ENCODE measurements around the gene IGFBPL1. TPM values are rescaled to one million over a fixed set of nuclear protein-coding genes. Genes with fewer than 3 reads are reported as not detected.

IGFBPL1 gene
- total RNA-seq, 4 donors from 2014 or later, result not detected

DNA sequence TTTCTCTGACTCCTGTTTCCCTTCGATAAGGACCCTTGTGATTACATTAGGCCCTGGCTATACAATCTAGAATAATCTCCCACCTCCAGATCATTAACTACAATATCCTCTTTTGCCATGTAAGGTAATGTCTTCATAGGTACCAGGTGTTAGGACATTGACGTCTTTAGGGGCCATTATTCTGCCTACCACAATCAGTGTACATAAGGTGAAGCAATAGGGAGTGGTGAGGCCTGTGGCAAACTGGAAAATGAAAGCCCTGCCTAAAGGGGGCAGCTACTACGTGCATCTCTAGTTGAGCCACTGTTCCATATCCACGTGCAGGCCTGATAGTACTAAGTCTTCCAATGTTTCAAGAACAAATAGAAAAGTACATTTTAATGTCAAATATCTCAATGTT is 36.5 kb downstream of the IGFBPL1 start:
- no peak for TF ChIP-seq POLR2A (IDR thresholded peaks at IDR 0.05)
- 93 to 95% methylated on average over 4 of the region's 4 CpGs for WGBS, 2 donors
- DNase-seq (ENCODE audit: low spot score in 2 of 2), result no peak
- intact Hi-C loops (cut with DNase I; ENCODE audit: low total_unique reads), result no loop called here
- no peak overlapping the region for H3K4me3 ChIP-seq (ENCODE audit: low read depth, poor library complexity, severe bottlenecking)

DNA sequence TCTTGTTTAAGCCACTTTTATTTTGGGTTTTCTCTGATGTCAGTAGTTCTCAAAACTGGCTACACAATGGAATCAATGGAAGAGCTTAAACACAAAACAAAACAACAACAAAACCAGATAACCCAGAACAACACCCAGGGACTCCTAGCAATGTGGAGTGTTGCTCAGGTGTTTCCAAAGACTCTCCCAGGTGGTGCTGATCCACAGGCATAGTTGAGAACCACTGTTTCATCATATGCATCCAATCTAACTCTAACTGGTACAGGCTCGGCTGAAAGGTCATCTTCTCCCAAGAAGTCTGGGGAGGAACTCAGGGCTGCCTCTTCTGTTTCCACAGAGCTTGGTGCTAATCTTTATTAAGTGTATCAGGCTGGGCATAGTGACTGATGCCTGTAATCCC is 37.2 kb downstream of the IGFBPL1 start:
- 35 to 94% methylated on average over 1 of the region's 1 CpG for WGBS, 2 donors
- DNase-seq (ENCODE audit: low spot score in 2 of 2), result no peak
- intact Hi-C loops (cut with DNase I; ENCODE audit: low total_unique reads), result no loop called here
- TF ChIP-seq, protein P1, sequence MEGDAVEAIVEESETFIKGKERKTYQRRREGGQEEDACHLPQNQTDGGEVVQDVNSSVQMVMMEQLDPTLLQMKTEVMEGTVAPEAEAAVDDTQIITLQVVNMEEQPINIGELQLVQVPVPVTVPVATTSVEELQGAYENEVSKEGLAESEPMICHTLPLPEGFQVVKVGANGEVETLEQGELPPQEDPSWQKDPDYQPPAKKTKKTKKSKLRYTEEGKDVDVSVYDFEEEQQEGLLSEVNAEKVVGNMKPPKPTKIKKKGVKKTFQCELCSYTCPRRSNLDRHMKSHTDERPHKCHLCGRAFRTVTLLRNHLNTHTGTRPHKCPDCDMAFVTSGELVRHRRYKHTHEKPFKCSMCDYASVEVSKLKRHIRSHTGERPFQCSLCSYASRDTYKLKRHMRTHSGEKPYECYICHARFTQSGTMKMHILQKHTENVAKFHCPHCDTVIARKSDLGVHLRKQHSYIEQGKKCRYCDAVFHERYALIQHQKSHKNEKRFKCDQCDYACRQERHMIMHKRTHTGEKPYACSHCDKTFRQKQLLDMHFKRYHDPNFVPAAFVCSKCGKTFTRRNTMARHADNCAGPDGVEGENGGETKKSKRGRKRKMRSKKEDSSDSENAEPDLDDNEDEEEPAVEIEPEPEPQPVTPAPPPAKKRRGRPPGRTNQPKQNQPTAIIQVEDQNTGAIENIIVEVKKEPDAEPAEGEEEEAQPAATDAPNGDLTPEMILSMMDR (IDR thresholded peaks at IDR 0.05), result no peak
- TF ChIP-seq POLR2A (IDR thresholded peaks at IDR 0.05), result no peak
- H3K4me3 ChIP-seq (ENCODE audit: low read depth, poor library complexity, severe bottlenecking), result no peak overlapping the region

DNA sequence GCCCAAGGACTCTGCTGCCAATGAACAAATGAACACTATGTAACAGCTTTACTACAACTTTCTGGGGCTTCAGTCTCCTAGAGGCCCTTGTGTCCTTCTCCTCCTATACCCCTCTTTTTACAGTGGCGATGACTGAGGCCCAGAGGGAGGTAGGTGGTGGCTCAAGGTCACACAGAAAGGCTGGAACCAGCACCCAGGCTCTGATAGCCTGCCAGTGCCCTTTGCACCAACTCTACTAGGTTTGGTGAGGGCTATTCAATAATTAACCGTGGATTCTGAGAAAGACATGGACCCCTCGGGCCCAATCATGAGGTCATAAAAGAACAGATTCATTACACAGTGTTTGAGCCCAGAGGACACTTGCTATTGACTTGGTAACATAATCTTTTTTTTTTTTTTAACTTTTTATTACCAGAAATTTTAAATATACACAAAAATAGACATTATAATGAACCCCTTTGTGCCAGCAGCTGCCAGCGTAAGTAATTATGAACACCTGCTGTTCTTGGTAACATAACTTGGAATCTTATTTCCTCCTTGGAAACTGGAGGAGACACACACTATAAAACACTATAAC is 37.8 kb downstream of the IGFBPL1 start:
- TF ChIP-seq POLR2A (IDR thresholded peaks at IDR 0.05), result no peak
- TF ChIP-seq, protein P1 (IDR thresholded peaks at IDR 0.05), result no peak

DNA sequence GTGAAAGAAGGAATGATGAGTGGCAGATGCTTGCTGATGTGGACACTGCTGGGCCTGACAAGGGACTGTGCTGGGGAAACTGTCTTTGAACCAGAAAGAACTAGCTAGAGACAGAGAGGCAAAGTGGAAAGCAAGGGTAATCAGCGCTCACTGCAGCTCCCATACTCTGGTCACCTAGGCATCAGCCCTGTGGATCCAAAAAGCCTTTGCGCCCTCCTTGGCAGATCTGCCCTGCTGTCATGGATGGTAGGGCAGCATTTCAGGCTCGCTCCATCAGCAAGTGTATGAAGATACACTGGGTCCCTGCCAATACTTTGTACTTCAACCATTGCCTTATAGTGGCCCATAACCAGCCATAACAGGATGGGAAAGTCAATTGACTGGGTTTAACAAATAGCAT is 38.4 kb downstream of the IGFBPL1 start:
- H3K4me3 ChIP-seq (ENCODE audit: low read depth, poor library complexity, severe bottlenecking), result no peak overlapping the region
- 94 to 95% methylated on average over 3 of the region's 3 CpGs for WGBS, 2 donors
- TF ChIP-seq, protein P1 (IDR thresholded peaks at IDR 0.05), result no peak
- no peak for TF ChIP-seq POLR2A (IDR thresholded peaks at IDR 0.05)
- DNase-seq (ENCODE audit: low spot score in 2 of 2), result no peak
- intact Hi-C loops (cut with DNase I; ENCODE audit: low total_unique reads), result no loop called here

More for the DNA sequence above, 37.8 kb downstream of the IGFBPL1 start:
- intact Hi-C loops (cut with DNase I; ENCODE audit: low total_unique reads), result no loop called here
- no peak for DNase-seq (ENCODE audit: low spot score in 2 of 2)
- no peak overlapping the region for H3K4me3 ChIP-seq (ENCODE audit: low read depth, poor library complexity, severe bottlenecking)
- WGBS, 2 donors, result 73 to 91% methylated on average over 4 of the region's 4 CpGs

DNA sequence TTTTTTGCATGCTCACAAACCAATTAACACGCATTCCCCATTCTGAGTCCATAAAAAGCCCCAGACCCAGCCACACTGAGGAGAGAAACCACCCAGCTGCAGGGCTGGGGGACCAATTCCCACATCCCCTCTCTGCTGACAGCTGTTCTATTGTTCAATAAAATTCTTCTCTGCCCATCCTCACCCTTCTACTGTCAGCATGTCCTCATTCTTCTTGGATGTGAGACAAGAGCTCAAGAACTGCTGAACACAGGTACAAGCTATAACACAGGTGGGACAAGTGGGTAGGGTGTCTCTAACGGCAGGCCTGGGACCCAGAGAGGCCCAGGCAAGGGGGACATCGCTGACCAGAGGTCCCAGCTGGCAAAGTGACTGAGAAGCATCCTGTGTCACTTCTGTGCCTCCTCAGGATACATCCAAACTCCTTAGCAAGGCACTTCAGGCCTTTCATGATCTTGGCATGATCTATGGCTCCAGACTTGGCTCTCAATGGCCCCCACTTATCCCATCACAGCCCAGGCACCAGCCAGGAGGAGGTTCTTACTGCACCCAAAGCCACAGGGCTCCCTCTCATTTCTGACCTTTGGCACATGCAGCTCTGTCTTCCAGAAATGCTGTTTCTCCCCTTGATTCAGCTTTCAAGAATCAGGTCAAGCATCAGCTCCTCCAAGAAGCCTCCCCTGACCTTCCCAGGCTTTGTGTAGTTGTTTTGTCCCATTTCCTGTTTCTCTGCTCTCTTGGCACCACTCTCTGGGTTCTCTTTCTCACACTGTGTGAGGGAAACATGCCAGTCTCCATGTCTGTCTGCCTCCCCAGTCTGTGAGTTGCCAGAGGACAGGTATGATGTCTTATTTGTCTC is 39.0 kb downstream of the IGFBPL1 start:
- intact Hi-C loops (cut with DNase I; ENCODE audit: low total_unique reads), result no loop called here
- no peak for TF ChIP-seq POLR2A (IDR thresholded peaks at IDR 0.05)
- TF ChIP-seq, protein P1 (IDR thresholded peaks at IDR 0.05), result no peak
- H3K4me3 ChIP-seq (ENCODE audit: low read depth, poor library complexity, severe bottlenecking), result no peak overlapping the region
- no peak for DNase-seq (ENCODE audit: low spot score in 2 of 2)
- 81 to 82% methylated on average over 3 of the region's 3 CpGs for WGBS, 2 donors

DNA sequence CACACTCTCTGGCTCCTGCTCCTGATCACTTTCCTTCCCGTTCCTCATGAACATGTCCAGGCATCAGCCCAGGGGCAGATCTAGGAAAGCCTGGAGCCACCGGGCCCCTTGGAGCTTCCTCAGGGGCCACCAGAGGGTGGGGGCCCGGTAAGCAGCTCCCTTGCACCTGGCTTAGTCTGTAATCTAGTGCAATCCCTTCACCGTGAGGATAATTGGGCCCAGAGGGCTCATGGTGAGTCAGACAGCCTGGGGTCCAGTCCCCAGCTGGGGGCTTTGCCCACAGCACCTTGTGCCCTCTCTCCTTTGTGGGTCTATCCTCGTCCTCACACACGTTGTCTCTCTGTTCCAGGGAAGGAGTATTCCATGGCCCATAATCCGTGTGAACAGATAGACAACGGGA is 42.1 kb downstream of the IGFBPL1 start:
- no peak for DNase-seq (ENCODE audit: low spot score in 2 of 2)
- intact Hi-C loops (cut with DNase I; ENCODE audit: low total_unique reads), result no loop called here
- WGBS, 2 donors, result 77 to 79% methylated on average over 8 of the region's 8 CpGs
- no peak for TF ChIP-seq POLR2A (IDR thresholded peaks at IDR 0.05)
- TF ChIP-seq, protein P1 (IDR thresholded peaks at IDR 0.05), result no peak
- no peak overlapping the region for H3K4me3 ChIP-seq (ENCODE audit: low read depth, poor library complexity, severe bottlenecking)
